HG02840 (cell line): ENCODE measurements around the gene GLYATL1.

Experiments used
- ATAC-seq: cut with Tn5 transposase; IDR thresholded peaks from one replicate; pipeline ENCODE4 v1.9.1; 2021; ENCODE audit warnings: mild to moderate bottlenecking, moderate library complexity, moderate number of reproducible peaks; ENCODE audit not compliant: unreplicated experiment, low FRiP score

Gene GLYATL1

GRCh38 chr11:58926251-58926650 is 13.0 kb upstream of the GLYATL1 start:
- ATAC-seq: no peak

- no peak for ATAC-seq
These were observed 12.6 kb upstream of the GLYATL1 start for GRCh38 chr11:58926695-58927094.

- ATAC-seq: no peak
These were observed 11.7 kb upstream of the GLYATL1 start for GRCh38 chr11:58927393-58928106.

GRCh38 chr11:58928107-58928499 is 11.2 kb upstream of the GLYATL1 start:
- ATAC-seq: no peak

GRCh38 chr11:58928691-58929090 is 10.6 kb upstream of the GLYATL1 start:
- no peak for ATAC-seq

- ATAC-seq: no peak
These were observed 8.4 kb upstream of the GLYATL1 start for GRCh38 chr11:58930926-58931325.

GRCh38 chr11:58933661-58934060 is 5.6 kb upstream of the GLYATL1 start:
- no peak for ATAC-seq

- ATAC-seq: no peak
These were observed 4.3 kb upstream of the GLYATL1 start for GRCh38 chr11:58934945-58935513.

GRCh38 chr11:58938398-58938797 is 890 bp upstream of the GLYATL1 start:
- no peak for ATAC-seq

- ATAC-seq: no peak
These were observed 740 bp downstream of the GLYATL1 start for GRCh38 chr11:58940028-58940427.

GRCh38 chr11:58941838-58942237 is 2.5 kb downstream of the GLYATL1 start:
- ATAC-seq: no peak

- no peak for ATAC-seq
These were observed 6.4 kb downstream of the GLYATL1 start for GRCh38 chr11:58945663-58946062.

GRCh38 chr11:58949184-58949583 is 9.9 kb downstream of the GLYATL1 start:
- ATAC-seq: no peak

GRCh38 chr11:58957922-58958321 is 18.6 kb downstream of the GLYATL1 start:
- no peak for ATAC-seq

GRCh38 chr11:58958500-58958899 is 19.2 kb downstream of the GLYATL1 start:
- ATAC-seq: no peak

- ATAC-seq: no peak
These were observed 24.3 kb downstream of the GLYATL1 start for GRCh38 chr11:58963551-58964104.

- ATAC-seq: no peak
These were observed 26.1 kb downstream of the GLYATL1 start for GRCh38 chr11:58965246-58965985.

- no peak for ATAC-seq
These were observed 29.0 kb downstream of the GLYATL1 start for GRCh38 chr11:58968251-58968711.

- no peak for ATAC-seq
These were observed 38.2 kb downstream of the GLYATL1 start for GRCh38 chr11:58977470-58977869.

- ATAC-seq: no peak
These were observed 39.9 kb downstream of the GLYATL1 start for GRCh38 chr11:58979222-58979621.

- ATAC-seq: no peak
These were observed 41.0 kb downstream of the GLYATL1 start for GRCh38 chr11:58980159-58980843.
